Measurements from ENCODE around the gene DNAL4.

DNA sequence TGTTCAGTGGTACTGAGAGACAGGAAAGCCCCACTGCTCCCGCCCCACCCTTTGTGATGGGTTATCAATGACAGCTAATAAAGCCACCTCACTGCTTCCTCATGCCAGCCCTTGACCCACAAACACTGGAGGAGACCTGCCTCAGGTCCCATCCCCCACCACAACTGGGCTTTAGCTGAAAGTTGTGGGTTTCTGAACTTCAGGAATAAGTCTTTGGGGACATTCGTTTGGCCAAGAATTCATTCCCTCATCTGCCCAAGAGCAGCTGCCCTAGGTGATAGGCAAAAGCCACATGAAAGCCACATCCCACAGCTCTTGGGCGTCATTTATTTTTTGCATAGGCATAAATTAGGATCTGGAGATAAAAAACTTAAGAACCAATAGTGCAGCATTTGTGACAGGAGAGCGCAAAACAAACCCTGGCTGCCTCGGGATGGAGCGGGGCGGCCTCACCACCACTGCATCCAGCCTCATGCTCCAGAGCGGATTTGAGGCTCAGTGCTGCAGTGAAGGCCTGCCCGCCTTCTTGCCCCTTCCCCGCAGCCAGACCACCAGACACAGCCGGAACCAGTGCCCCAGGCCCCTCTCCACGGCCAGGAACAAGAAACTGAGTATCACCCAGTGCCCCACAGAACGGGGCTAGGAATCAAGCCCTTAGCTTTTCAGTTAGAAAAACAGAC, 59.4 kb downstream of the DNAL4 start:
- TF ChIP-seq, protein P1, sequence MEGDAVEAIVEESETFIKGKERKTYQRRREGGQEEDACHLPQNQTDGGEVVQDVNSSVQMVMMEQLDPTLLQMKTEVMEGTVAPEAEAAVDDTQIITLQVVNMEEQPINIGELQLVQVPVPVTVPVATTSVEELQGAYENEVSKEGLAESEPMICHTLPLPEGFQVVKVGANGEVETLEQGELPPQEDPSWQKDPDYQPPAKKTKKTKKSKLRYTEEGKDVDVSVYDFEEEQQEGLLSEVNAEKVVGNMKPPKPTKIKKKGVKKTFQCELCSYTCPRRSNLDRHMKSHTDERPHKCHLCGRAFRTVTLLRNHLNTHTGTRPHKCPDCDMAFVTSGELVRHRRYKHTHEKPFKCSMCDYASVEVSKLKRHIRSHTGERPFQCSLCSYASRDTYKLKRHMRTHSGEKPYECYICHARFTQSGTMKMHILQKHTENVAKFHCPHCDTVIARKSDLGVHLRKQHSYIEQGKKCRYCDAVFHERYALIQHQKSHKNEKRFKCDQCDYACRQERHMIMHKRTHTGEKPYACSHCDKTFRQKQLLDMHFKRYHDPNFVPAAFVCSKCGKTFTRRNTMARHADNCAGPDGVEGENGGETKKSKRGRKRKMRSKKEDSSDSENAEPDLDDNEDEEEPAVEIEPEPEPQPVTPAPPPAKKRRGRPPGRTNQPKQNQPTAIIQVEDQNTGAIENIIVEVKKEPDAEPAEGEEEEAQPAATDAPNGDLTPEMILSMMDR (IDR thresholded peaks at IDR 0.05; ENCODE audit: low read depth, low read length): no peak
- no peak for TF ChIP-seq EZH2phosphoT487 (IDR thresholded peaks at IDR 0.05; ENCODE audit: low read depth)

All from OCI-LY3 (cell line).